ENCODE results near the gene GTF2H2. TPM values are rescaled to one million over a fixed set of nuclear protein-coding genes. Genes with fewer than 3 reads are reported as not detected.
"Not testable (repeated sequence)": the region's sequence is repeated elsewhere in the genome, so short reads cannot be mapped to it uniquely, and the experiment has no call there.

GTF2H2 gene
- total RNA-seq, 1 donor from 2014 or later, result 27.4 TPM

GRCh38 chr5:71011194-71011792, 56.2 kb downstream of the GTF2H2 start:
- FAIRE-seq, result no peak
- H3K36me3 Mint-ChIP-seq (ENCODE audit: low read depth, unreplicated experiment), result no peaks in the 10 kb centered on the region
- no peak overlapping the region for H3K9ac ChIP-seq (ENCODE audit: low read length)
- H3K9me3 Mint-ChIP-seq (ENCODE audit: unreplicated experiment), result no peaks in the 10 kb centered on the region
- TF ChIP-seq EZH2 (IDR thresholded peaks at IDR 0.05; ENCODE audit: insufficient read depth, low read length) (no peak), CTCF (IDR thresholded peaks at IDR 0.05; ENCODE audit: insufficient read depth, low read depth, low read length) (no peak)
- H3K27ac ChIP-seq (ENCODE audit: low read depth, low read length), result no peak overlapping the region
- no peak for DNase-seq (ENCODE audit: low read depth)
- H3K4me2 ChIP-seq (ENCODE audit: low read length), result no peak overlapping the region
- no peak overlapping the region for H3K4me3 ChIP-seq (ENCODE audit: insufficient read depth, low read depth, low read length)
- H3K27ac Mint-ChIP-seq (ENCODE audit: unreplicated experiment), result no peak overlapping the region
- no peaks in the 10 kb centered on the region for H3K27me3 Mint-ChIP-seq (ENCODE audit: low read depth, unreplicated experiment)
- no peaks in the 10 kb centered on the region for H3K79me2 ChIP-seq (ENCODE audit: insufficient read depth, low read length)
- no peaks in the 10 kb centered on the region for H3K4me1 ChIP-seq (ENCODE audit: insufficient read depth, low read length)
- H4K20me1 ChIP-seq (ENCODE audit: insufficient read depth, low read length), result no peaks in the 10 kb centered on the region
- peaks cover 3% of the 10 kb centered on the region for H3K27me3 ChIP-seq (ENCODE audit: insufficient read depth, low read length)
- H3K36me3 ChIP-seq (ENCODE audit: insufficient read depth, low read length), result no peaks in the 10 kb centered on the region
- H3K4me3 Mint-ChIP-seq (ENCODE audit: unreplicated experiment), result no peak overlapping the region
- no peaks in the 10 kb centered on the region for H3K9me3 ChIP-seq (ENCODE audit: insufficient read depth, low read depth, low read length)
- H2AFZ ChIP-seq (ENCODE audit: low read depth, low read length), result no peak overlapping the region
- no peaks in the 10 kb centered on the region for H3K4me1 Mint-ChIP-seq (ENCODE audit: low read depth, unreplicated experiment)

- H3K9ac ChIP-seq (ENCODE audit: low read length); H4K20me1 ChIP-seq (ENCODE audit: insufficient read depth, low read length); H3K27me3 Mint-ChIP-seq (ENCODE audit: low read depth, unreplicated experiment); H3K4me3 Mint-ChIP-seq (ENCODE audit: unreplicated experiment); DNase-seq (ENCODE audit: low read depth); H3K9me3 ChIP-seq (ENCODE audit: insufficient read depth, low read depth, low read length); H3K4me1 Mint-ChIP-seq (ENCODE audit: low read depth, unreplicated experiment); H3K36me3 Mint-ChIP-seq (ENCODE audit: low read depth, unreplicated experiment); H3K9me3 Mint-ChIP-seq (ENCODE audit: unreplicated experiment); H3K4me2 ChIP-seq (ENCODE audit: low read length); H3K36me3 ChIP-seq (ENCODE audit: insufficient read depth, low read length); H3K79me2 ChIP-seq (ENCODE audit: insufficient read depth, low read length); H3K27me3 ChIP-seq (ENCODE audit: insufficient read depth, low read length); H3K4me1 ChIP-seq (ENCODE audit: insufficient read depth, low read length); H2AFZ ChIP-seq (ENCODE audit: low read depth, low read length); H3K27ac Mint-ChIP-seq (ENCODE audit: unreplicated experiment); H3K27ac ChIP-seq (ENCODE audit: low read depth, low read length); H3K4me3 ChIP-seq (ENCODE audit: insufficient read depth, low read depth, low read length); FAIRE-seq: not testable (repeated sequence)
Measured at GRCh38 chr5:71006983-71007382, 60.5 kb downstream of the GTF2H2 start.

Other genes starting within 250 kb of the GTF2H2 start
- gene SERF1A, start 167.0 kb downstream of the GTF2H2 start, total RNA-seq, result 3.3 and 5.5 TPM in 2 replicates
- 36.9 and 45.3 TPM in 2 replicates for gene SMN1, start 142.6 kb downstream of the GTF2H2 start, total RNA-seq
- 5.1 and 6.0 TPM in 2 replicates for gene NAIP, start 42.3 kb downstream of the GTF2H2 start, total RNA-seq

Measured in astrocyte (in vitro differentiated cells and primary cell).